NCI-H2171 treated with DMSO at 0.1 percent for 48 hours (cell line): ENCODE results near the gene SMAD4.
"Not testable (repeated sequence)": the region's sequence is repeated elsewhere in the genome, so short reads cannot be mapped to it uniquely, and the experiment has no call there.

Source experiments
- DNase-seq: peaks from one replicate; lab custom pipeline; 2025; lab: John Stamatoyannopoulos, UW

The SMAD4 gene

DNA sequence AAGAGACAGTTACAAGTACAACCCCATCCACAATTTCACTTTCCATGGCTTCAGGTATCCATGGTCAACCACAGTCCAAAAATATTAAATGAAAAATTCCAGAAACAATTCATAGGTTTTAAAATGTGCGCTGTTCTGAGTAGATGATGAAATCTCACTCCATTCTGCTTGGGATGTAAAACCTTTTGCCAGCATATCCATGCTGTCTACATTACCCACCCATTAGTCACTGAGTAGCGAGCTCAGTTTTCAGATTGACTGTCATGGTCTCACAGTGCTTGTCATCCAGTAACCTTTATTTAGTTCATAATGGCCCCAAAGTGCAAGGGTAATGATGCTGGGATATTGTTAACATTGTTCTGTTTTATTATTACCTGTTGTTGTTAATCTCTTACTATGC, 40.5 kb downstream of the SMAD4 start:
- DNase-seq: no peak

DNA sequence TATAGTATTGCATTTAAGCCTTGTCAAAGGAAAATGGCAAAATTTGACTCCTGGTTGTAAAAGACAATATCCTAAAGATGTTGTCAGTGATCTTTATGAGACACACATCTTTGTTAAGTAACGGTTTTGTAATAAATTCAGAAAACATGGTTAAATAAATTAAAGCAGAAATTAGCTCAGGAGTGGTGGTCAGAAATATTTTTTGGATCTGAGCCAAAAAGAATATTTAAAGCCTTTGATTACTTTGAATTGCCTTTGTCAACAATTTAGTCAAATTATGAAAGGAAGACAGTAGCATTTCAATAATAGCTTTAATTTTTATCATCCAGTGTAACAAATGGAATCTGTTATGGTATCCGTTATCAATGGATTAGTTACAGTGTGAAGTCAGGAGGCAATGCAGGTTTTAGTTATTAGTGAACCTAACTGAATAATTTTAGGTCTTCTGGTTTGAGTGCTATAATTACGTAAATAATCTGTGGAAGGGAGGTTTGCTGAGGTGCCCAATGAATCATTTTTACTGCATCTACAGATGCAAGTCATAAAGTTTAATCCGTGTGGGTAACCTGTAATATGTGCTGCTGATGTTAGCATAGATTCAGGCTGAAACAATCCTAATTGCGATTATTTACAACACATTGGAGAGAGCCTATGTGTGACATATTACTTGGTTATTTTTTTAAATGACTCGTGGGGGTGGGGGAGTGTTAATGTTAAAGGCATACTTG, 42.7 kb downstream of the SMAD4 start:
- no peak for DNase-seq

DNA sequence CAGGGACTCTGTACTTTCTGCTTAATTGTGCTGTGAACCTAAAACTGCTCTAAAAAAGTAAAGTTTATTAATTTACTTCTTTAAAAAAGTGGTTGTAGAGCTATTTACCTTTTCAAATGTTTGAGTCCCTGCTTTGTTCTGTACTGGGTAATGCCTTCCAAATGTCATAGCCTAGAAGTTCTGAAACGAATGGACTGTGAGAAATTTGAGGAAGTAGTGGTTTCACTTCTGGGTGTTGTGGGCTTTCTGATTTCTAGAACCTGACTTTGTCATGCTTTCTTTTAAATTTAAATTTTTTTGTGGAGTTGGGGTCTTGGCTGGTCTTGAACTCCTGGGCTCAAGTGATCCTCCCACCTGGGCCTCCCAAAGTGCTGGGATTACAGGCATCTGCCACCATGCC, 44.6 kb downstream of the SMAD4 start:
- DNase-seq: no peak

DNA sequence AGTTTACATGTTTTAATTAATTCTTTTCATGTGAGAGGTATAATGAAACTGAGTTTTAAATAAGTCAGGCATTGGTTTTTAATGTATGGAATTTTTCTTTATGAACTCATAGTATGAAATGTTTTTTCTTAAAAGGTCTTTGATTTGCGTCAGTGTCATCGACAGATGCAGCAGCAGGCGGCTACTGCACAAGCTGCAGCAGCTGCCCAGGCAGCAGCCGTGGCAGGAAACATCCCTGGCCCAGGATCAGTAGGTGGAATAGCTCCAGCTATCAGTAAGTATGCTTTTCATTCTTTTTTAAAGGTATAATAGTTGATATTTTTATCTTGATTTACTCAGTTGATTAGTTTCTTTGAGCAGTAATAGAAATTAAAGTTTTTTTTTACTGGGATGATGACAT, 46.5 kb downstream of the SMAD4 start:
- DNase-seq: no peak

DNA sequence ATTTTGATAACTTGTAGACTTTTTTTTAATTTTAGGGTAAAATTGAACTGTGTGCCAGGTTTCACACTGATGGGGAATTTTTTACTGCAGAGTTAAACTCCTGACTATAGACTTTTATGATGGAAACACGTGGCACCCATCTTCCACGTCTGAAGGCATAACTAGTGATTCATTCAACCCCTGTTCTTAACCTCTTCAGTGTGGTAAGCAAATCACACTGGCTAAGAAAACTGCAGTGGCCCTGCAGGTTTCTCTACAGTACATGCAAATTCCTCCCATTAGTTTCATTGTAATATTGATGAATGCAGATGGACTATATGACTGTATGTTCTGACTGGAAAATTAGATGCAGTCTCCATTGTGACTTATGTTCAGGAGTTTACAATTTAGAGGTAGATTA, 47.2 kb downstream of the SMAD4 start:
- DNase-seq: no peak

DNA sequence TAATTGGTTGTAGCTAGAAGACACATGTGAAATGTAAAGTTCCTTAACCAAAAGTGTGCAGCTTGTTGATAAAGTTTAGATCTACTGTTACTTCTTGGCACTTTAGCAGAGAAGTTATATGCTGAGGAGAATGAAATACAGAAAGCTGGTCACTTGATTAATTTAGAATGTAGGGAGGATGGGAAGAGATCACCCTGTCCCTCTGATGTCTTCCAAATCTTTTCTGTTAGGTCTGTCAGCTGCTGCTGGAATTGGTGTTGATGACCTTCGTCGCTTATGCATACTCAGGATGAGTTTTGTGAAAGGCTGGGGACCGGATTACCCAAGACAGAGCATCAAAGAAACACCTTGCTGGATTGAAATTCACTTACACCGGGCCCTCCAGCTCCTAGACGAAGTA, 48.0 kb downstream of the SMAD4 start:
- no peak for DNase-seq

DNA sequence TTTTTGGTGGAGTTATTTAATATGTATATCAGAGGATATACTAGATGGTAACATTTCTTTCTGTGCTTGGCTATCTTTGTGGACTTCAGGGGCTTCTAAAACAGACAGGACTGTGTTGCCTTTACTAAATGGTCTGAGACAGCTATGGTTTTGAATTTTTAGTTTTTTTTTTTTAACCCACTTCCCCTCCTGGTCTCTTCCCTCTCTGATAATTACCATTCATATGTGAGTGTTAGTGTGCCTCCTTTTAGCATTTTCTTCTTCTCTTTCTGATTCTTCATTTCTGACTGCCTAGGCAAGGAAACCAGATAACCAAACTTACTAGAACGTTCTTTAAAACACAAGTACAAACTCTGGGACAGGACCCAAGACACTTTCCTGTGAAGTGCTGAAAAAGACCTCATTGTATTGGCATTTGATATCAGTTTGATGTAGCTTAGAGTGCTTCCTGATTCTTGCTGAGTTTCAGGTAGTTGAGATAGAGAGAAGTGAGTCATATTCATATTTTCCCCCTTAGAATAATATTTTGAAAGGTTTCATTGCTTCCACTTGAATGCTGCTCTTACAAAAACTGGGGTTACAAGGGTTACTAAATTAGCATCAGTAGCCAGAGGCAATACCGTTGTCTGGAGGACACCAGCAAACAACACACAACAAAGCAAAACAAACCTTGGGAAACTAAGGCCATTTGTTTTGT, 52.7 kb downstream of the SMAD4 start:
- DNase-seq: no peak

DNA sequence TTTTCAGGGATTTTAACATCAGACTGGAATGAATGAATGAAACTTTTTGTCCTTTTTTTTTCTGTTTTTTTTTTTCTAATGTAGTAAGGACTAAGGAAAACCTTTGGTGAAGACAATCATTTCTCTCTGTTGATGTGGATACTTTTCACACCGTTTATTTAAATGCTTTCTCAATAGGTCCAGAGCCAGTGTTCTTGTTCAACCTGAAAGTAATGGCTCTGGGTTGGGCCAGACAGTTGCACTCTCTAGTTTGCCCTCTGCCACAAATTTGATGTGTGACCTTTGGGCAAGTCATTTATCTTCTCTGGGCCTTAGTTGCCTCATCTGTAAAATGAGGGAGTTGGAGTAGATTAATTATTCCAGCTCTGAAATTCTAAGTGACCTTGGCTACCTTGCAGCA, 53.4 kb downstream of the SMAD4 start:
- no peak for DNase-seq

DNA sequence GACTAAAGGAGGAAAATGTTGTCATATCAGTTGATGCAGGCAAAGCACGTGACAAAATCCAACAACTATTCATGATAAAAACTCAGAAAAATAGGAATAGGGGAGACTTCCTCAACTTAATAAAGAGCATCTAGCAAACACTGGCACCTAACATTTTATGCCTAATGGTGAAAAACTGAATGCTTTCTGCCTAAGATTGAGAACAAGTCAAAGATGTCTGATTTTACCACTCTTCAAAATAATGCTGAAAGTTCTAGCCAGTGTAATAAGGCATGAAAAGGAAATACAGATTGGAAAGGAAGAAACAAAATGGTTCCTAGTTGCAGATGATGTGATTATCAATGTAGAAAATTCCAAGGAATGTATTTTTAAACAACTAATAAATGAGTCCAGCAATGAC, 58.4 kb downstream of the SMAD4 start:
- no peak for DNase-seq

DNA sequence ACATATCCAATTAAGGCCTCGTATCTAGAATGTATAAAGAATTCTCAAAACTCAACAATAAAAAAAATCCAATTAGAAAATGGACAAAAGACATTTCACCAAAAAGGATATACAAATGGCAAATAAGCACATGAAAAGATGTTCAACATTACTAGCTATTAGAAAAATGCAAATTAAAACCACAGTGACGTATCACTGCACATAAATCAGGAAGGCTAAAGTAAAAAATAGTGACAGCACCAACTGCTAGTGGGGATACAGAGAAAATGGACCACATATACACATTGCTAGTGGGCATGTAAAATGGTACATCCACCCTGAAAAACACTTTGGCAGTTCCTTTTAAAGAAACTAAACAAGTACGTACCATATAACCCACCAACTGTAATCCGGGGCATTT, 59.7 kb downstream of the SMAD4 start:
- no peak for DNase-seq

DNA sequence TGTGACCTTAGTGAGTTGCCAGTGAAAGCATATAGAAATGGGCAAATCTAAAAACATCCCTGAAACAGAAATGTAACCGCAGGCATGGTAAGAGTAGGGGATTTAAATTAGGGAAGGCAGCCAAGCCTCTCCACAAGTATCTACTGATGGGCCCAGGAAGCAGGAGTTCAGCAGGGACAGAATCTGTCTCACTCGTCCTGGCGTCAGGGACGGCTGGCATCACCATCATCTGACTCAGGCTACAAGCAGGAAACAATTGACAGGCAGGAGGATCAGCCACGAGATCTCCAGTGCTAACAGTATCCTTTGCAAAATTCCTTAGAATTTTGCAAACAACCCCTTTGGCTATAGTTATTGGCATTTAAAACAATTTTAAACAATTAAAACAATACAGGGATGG, 61.3 kb downstream of the SMAD4 start:
- DNase-seq: no peak

DNA sequence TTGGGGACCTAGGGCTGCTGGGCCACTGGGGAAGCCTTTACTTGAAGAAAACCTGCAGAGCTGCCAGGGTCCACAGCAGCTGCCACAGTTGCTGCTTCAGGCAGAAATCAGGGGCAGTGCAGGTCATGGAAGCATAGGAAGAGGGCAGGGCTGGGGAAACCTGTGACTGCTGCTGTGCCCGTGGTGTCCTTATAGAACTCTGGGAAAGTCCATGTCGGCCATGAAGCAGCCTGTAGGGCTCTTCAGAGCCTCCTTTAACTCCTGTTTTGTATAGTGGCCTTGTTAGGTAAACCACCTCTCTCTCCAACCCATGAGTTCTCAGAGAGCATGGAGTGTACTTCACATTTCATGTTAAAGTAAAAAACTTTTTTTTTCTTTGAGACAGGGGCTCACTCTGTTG, 62.1 kb downstream of the SMAD4 start:
- no peak for DNase-seq

DNA sequence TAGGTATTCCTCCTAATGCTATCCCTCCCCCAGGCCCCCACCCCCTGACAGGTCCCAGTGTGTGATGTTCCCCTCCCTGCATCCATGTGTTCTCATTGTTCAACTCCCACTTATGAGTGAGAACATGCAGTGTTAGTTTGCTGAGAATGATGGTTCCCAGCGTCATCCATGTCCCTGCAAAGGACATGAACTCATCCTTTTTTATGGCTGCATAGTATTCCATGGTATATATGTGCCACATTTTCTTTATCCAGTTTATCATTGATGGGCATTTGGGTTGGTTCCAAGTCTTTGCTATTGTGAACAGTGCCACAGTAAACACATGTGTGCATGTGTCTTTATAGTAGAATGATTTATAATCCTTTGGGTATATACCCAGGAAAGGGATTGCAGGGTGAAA, 63.0 kb downstream of the SMAD4 start:
- not testable (repeated sequence) for DNase-seq

DNA sequence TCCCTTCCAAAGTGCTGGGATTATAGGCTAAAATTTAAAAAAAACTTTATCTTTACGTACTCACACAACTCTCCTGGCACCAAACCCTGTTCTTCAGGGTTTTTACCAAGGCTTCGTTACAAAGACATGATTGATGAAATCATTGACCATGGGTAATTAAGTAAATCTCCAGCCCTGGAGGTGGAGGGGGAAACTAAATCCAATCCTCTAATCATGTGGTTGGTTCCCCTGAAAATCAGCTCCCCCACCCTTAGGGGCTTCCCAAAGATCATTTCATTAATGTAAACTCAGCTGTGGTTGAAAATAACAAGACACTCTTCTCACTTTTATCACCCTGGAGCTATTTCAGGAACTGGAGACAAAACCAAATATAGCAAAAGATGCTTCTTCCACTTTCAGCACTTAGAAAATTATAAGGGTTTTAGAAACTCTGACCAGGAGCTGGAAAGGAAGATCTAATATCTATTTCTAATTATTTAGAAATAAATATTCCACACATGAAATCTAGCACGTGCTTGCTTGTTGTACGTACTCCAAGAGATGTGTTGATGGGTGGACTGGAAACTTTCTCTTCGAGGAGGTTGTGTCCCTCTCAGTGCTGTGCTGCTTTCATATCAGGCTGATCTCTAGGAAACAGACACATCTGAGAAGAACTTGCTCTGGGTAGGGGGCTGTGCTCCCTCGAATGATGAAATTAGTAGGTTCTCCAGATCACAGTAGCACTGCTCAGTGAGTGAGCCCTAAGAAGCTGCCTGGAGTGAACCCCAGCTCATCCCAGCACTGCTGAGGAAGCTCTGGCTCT, 67.2 kb downstream of the SMAD4 start:
- DNase-seq: no peak

DNA sequence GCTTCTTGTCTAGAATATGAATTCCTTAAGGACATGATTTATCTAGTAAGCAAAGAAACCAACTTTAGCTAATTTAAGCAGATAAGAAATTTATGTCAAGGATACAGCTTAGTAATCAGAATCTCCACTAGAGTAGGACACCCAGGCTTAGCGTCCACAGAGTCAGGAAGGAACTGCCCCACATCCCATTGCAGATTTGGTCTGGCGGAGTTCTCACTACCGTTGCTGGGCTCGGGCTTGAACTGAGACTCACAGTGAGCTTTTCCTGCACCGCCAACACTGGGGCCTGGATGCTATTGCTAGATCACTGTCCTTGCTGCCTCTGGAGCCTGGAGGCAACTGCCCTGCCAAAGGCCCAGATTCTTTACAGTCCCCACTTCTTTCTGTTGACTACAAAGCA, 68.1 kb downstream of the SMAD4 start:
- DNase-seq: no peak

DNA sequence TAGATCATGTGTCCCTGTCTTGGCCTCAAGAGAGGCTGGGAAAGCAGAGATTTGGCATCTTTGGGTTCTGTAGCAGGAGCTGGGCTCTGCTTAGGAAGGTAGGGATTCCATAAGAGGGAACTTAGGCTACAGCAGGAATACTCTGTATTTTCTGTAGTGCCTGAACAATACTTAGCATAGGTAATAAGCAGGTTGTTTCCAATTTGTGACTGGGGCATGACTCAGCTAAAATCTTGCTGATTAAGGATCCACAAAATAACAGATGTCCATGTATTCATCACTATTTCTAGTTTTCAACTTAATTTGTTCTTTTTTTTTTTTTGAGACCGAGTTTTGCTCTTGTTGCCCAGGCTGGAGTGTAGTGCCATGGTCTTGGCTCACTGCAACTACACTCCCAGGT, 68.5 kb downstream of the SMAD4 start:
- DNase-seq: no peak

DNA sequence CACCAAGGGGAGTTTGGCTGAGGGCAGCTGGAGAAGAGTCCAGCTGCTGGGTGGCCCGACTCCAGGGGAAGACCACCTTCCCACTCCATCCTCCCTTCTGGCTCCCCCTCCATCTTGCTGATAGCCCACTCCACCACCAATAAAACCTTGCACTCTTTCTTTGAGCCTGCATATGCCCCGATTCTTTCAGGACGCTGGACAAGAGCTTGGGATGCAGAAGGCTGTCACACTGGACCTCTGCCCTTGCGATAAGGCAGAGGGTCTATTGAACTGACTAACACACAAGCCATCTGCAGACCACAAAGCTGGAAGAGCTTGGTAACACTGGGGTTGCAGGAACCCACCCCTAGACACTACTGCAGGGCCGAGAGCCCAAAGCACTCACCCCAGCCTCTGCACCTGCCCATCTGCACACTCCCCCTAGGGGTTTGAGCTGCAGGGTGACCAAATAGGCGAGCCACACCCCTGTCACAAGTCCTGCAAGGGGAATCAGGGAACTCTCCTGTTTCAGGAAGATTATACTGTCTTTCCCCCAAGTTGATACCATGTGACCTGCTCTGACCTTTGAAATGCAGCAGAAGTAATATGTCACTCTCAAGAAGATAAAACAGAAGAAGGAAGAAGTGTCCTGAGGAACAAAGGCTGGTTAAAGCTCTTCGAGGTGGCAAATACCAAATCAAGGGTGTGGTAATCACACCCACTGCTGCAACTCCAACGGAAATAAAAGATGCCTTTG, 70.5 kb downstream of the SMAD4 start:
- no peak for DNase-seq

DNA sequence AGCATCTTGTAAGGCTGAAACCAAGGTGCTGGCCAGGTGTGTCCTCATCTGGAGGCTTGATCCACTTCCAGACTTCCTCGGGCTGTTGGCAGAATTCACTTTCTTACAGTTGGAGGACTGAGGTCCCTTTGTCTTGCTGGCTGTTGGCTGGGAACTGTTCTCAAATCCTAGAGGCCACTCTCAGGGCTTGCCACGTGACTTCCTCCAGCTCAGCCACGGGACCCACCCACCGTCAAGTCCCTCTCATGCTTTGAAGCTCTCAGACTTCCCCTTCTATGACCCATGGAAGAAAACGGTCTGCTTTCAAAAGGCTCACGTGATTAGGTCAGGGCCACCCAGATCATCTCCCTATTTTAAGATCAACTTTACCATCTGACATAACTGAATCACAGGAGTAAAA, 77.1 kb downstream of the SMAD4 start:
- no peak for DNase-seq

DNA sequence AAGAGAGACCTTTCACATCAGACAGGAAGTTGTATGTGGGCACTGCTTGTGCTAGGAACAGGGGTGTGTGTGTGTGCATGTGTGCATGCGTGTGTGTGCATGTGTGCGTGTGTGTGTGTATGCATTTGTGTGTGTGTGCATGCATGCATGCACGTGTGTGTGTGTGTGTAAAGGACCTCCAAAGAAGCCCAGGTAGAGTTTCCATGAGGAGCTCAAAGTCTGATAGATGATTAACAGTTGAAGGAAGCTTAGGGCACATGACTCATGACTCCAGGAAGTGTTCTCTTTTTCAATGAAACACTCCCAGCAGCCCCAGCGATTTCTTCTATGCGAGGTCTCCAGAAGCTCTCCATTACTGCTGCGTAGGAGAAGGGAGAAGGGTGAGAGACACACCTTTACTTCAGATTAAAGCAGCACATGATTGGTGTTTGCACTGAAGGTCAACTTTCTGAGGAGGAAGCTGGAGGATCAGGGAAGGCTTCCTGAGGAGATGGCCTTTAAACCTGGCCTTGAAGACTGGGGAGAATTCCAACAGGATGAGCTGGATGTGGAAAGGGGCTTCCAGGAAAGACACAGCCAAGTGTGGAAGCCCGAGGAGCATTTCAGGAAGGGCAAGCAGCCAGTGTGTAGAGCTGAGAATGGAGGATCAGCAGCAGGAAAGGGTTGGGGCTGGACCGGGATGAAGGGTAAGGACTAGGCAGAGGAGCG, 77.7 kb downstream of the SMAD4 start:
- no peak for DNase-seq

DNA sequence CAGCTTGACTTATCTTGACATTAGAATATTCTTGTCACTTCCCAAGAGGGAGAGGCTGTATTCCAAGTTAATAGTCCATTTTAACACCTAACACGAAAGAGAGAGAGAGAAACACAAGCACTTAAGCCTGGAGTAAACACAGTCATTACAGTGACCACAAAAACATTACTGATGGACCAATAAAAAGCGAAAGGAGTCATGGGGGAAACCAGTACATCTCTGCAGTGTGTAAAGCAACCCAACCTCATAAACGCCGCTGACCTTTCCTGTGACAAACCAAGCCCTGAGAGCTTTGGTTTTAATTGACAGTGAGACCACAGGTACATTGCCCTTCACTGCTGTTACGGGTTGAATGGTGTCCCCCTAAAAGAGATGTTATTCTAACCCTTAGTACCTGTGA, 78.3 kb downstream of the SMAD4 start:
- no peak for DNase-seq

DNA sequence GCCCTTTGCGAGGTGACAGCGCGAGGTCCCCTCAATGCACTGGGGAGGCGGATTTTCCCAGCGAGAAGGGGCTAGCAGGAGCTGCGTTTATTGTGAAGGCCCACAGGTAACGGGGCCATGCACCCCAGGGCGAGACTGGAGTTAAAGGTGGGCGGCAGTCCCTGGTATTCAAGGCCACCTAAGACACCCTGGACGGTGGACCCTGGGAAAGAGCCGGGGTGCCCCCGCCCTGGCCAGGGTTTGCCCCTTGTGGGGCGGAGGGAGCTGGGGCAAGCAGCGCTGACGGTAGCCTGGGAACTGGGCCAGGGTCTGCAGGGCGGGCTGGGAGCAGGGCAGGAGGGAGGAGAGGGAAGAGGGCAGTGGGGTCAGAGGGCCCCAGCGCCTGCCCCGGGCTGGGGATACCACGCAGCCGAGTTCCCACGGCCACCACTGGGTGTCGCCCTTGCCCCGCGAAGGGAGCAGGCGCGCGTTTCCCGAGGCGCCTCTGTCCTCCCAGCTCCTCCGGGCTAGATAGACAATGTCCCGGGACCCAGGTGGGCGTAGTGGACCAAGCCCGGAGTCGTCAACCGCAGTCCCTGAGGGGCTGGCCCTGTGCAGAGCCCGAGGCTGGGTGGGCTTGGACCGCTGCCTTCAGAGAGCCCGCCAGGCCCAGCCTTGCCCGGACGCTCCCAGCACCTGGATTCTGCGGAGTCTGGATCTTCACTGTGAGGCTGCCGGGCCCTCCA, 80.2 kb downstream of the SMAD4 start:
- DNase-seq: peak; percentile 4
